Measurements from ENCODE around the gene TMUB2. TPM values are rescaled to one million over a fixed set of nuclear protein-coding genes. Genes with fewer than 3 reads are reported as not detected.
"Not testable (repeated sequence)": the region's sequence is repeated elsewhere in the genome, so short reads cannot be mapped to it uniquely, and the experiment has no call there.

TMUB2 gene
- total and polyA plus RNA-seq, 9 of the 15 experiments (the other 6 are each of a cell fraction or from before 2014, with no cell fraction given): 4.1 to 29.8 (median 16.3) TPM

DNA sequence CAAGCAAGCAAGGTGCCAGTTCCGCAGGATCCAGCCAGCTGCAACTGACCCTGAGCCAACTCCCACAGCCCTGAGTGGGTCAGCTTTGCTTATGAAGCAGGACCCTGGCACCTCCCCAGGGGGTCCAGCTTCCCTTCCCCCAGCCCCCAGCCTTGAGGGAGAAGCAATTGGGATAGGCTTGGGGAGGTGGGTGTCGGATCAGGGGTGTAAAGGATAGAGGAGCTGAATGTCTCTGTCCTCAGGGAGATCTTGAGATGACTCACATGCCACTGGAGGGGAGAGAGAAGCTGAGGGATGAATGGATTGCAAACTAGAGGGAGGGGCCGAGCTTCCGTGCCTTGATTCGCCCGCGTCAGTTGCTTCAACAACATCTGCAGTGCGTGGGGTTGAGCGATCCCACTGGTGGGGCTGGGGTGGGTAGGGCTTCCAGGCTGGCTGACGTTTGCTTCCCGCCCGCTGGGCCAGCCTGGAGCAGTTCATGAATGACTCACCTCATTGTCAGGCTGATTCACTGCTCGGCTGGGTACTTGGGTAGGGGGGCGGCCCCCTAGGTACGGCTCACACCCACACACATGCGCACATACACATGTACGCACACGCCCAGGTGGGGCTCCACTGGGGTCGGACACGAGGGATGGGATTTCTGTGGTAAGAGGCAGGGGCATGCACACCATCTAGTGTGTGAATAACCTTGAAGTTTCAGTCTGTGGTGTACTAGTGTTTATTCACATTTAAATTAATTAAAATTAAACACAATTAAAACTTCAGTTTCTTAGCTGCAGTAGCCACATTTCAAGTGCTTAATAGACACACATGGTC, 48.7 kb upstream of the TMUB2 start (continued):
- no peak for TF ChIP-seq ZNF778 (CRISPR knock-in tag; IDR thresholded peaks at IDR 0.05)
- TF ChIP-seq MYC (IDR thresholded peaks at IDR 0.05; ENCODE audit: low read depth, low read length): peak; percentile 67; the same call in 1 of the 2 replicates
- no peak for TF ChIP-seq MYC (CRISPR knock-in tag; IDR thresholded peaks at IDR 0.05; ENCODE audit: borderline replicate concordance, low read depth)
- no peak for TF ChIP-seq POLR3G (IDR thresholded peaks at IDR 0.05; ENCODE audit: extremely low read depth, insufficient read length, insufficient replicate concordance)
- TF ChIP-seq MED1 (CRISPR knock-in tag; IDR thresholded peaks at IDR 0.05; ENCODE audit: borderline replicate concordance): no peak

DNA sequence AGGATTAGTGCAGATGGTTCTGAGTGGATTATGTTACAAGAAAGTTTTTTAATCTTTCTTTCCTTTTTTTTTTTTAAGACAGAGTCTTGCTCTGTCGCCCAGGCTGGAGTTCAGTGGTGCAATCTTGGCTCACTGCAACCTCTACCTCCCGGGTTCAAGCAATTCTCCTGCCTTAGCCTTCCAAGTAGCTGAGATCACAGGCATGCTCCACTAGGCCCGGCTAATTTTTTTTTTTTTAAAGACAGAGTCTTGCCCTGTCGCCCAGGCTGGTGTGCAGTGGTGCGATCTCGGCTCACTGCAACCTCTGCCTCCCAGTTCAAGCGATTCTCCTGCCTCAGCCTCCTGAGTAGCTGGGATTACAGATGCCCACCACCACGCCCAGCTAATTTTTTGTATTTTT, 42.9 kb upstream of the TMUB2 start:
- H3K9me3 ChIP-seq (replicated peaks; ENCODE audit: control insufficient read depth, insufficient read depth, low read depth, low read length); H3K4me3 ChIP-seq; ATAC-seq; in situ Hi-C loops (cut with MboI); H3K4me2 ChIP-seq (ENCODE audit: insufficient read depth, low read length); CTCF ChIA-PET (ENCODE audit: low intra/inter-chr PET ratio); FAIRE-seq; H3K27ac ChIP-seq (ENCODE audit: extremely low read depth, low read depth, low read length); H3K27me3 ChIP-seq (ENCODE audit: control insufficient read depth in 2 of 2, insufficient read depth in 2 of 2, low read length in 2 of 2); H3K9me1 ChIP-seq (ENCODE audit: control insufficient read depth, insufficient read depth, low read length); H4K20me1 ChIP-seq (replicated peaks; ENCODE audit: control insufficient read depth, insufficient read depth, low read length); DNase-seq (ENCODE audit: extremely low read depth in 1 of 4, low spot score in 3 of 4); BruUV-seq (replicated peaks); intact Hi-C loops (cut with micrococcal nuclease); H2AFZ ChIP-seq (ENCODE audit: low read depth, low read length): not testable (repeated sequence)
- H3K4me1 ChIP-seq (replicated peaks in 1 of 2; ENCODE audit: control insufficient read depth in 2 of 2, insufficient read depth in 2 of 2, low read length in 2 of 2): peaks cover 19 to 29% of the 10 kb centered on the region in 2 experiments; a peak in 4 of 5 replicates
- H3K79me2 ChIP-seq (ENCODE audit: control insufficient read depth, insufficient read depth, low read length): peaks cover 30% of the 10 kb centered on the region
- peak overlapping the region in 1 of 2 experiments; percentile 10; a peak in 1 of 4 replicates for H3K9ac ChIP-seq (ENCODE audit: insufficient read depth in 1 of 2, low read depth in 2 of 2, low read length in 2 of 2)
- POLR2A ChIA-PET: interaction anchor here (2.1 kb wide), 1 partner anchor 16 kb away, joined by 6 read pairs; no protein-coding TSS in a partner anchor
- H3K36me3 ChIP-seq (ENCODE audit: control insufficient read depth, insufficient read depth, low read length): peaks cover 41% of the 10 kb centered on the region
- WGBS (ENCODE audit: insufficient coverage, low coverage, missing lambda C conversion rate): 79% methylated on average over 4 of the region's 8 CpGs

All from K562 (cell line).